BLaER1 treated with 17β-estradiol and CSF1 and Interleukin-3, amounts not matched to agents 10 nM and 100 nM (cell line): ENCODE measurements around the gene CTSA.
"Not testable (repeated sequence)": the region's sequence is repeated elsewhere in the genome, so short reads cannot be mapped to it uniquely, and the experiment has no call there.

Source experiments
- H3K27ac ChIP-seq, 11 experiments: shearing (Covaris generic); formaldehyde crosslinking; 2 replicates each; pipeline ENCODE4 v1.8.1; 2022
- H3K27me3 ChIP-seq, 11 experiments: shearing (Covaris generic); formaldehyde crosslinking; 2 replicates each; pipeline ENCODE4 v1.8.1; 2022
- H3K36me3 ChIP-seq, 11 experiments: shearing (Covaris generic); formaldehyde crosslinking; 2 replicates each; pipeline ENCODE4 v1.8.1; 2022
- H3K4me1 ChIP-seq, 10 experiments: shearing (Covaris generic); formaldehyde crosslinking; 2 replicates each; pipeline ENCODE4 v1.8.1; 2022
- H3K4me2 ChIP-seq, 11 experiments: shearing (Covaris generic); formaldehyde crosslinking; 2 replicates each; pipeline ENCODE4 v1.8.1; 2022
- H3K4me3 ChIP-seq, 10 experiments: shearing (Covaris generic); formaldehyde crosslinking; 2 replicates each; pipeline ENCODE4 v1.8.1; 2022
- H3K9ac ChIP-seq, 11 experiments: shearing (Covaris generic); formaldehyde crosslinking; 2 replicates each; pipeline ENCODE4 v1.8.1; 2022
- H3K9me3 ChIP-seq, 11 experiments: shearing (Covaris generic); formaldehyde crosslinking; replicated peaks in 1 of 11; 2 replicates each; pipeline ENCODE4 v1.8.1; 2022
- H4K20me1 ChIP-seq, 11 experiments: shearing (Covaris generic); formaldehyde crosslinking; 2 replicates each; pipeline ENCODE4 v1.8.1; 2022
- Cebpa-rat ChIP-seq, 11 experiments: shearing (Covaris generic); IDR thresholded peaks; 2 replicates each; pipeline ENCODE4 v1.8.1; 2022

CTSA gene

GRCh38 chr20:45861221-45862075 lies 29.7 kb upstream of the CTSA start:
- H3K9ac ChIP-seq = no peak overlapping the region
- no peak overlapping the region for H3K4me3 ChIP-seq
- no peaks in the 10 kb centered on the region for H3K27me3 ChIP-seq
- TF ChIP-seq Cebpa-rat (IDR thresholded peaks at IDR 0.05) = no peak
- H3K4me2 ChIP-seq = peak overlapping the region in 1 of 11 experiments; percentile 7; a peak in 1 of 22 replicates
- H3K36me3 ChIP-seq = peaks cover 0 to 3% (median 0%) of the 10 kb centered on the region in 11 experiments; a peak in 2 of 22 replicates
- H3K4me1 ChIP-seq = peaks cover 14 to 42% (median 21%) of the 10 kb centered on the region in 10 experiments
- no peaks in the 10 kb centered on the region for H3K9me3 ChIP-seq
- H3K27ac ChIP-seq = no peak overlapping the region
- peaks cover 0 to 2% (median 0%) of the 10 kb centered on the region in 11 experiments; a peak in 1 of 22 replicates for H4K20me1 ChIP-seq

- Histone ChIP-seq H3K27me3 (no peaks in the 10 kb centered on the region), H4K20me1 (peaks cover 0 to 4% (median 0%) of the 10 kb centered on the region in 11 experiments; a peak in 1 of 22 replicates), H3K27ac (no peak overlapping the region), H3K4me3 (no peak overlapping the region), H3K9ac (no peak overlapping the region), H3K4me1 (peaks cover under 1 to 30% (median 8%) of the 10 kb centered on the region in 10 experiments; a peak in 13 of 20 replicates), H3K36me3 (peaks cover 0 to 3% (median 0%) of the 10 kb centered on the region in 11 experiments; a peak in 3 of 22 replicates), H3K9me3 (no peaks in the 10 kb centered on the region), H3K4me2 (no peak overlapping the region)
- TF ChIP-seq Cebpa-rat (IDR thresholded peaks at IDR 0.05) = no peak
Measured at GRCh38 chr20:45863543-45864470, 27.3 kb upstream of the CTSA start.

- H3K36me3 ChIP-seq = peaks cover 0 to 16% (median 0%) of the 10 kb centered on the region in 11 experiments; a peak in 7 of 22 replicates
- H3K27ac ChIP-seq = no peak overlapping the region
- H3K4me2 ChIP-seq = no peak overlapping the region
- no peaks in the 10 kb centered on the region for H3K27me3 ChIP-seq
- peaks cover 0 to 9% (median 0%) of the 10 kb centered on the region in 10 experiments; a peak in 3 of 20 replicates for H3K4me1 ChIP-seq
- H4K20me1 ChIP-seq = peaks cover 0 to 4% (median 0%) of the 10 kb centered on the region in 11 experiments; a peak in 1 of 22 replicates
- TF ChIP-seq Cebpa-rat (IDR thresholded peaks at IDR 0.05) = no peak
- H3K9ac ChIP-seq = no peak overlapping the region
- no peaks in the 10 kb centered on the region for H3K9me3 ChIP-seq
- H3K4me3 ChIP-seq = no peak overlapping the region
Measured at GRCh38 chr20:45866454-45866853, 24.7 kb upstream of the CTSA start.

GRCh38 chr20:45867136-45867818 lies 23.9 kb upstream of the CTSA start:
- H3K4me3 ChIP-seq = no peak overlapping the region
- no peaks in the 10 kb centered on the region for H3K9me3 ChIP-seq
- H4K20me1 ChIP-seq = peaks cover 0 to 4% (median 0%) of the 10 kb centered on the region in 11 experiments; a peak in 1 of 22 replicates
- no peak overlapping the region for H3K27ac ChIP-seq
- peaks cover 0 to 9% (median 0%) of the 10 kb centered on the region in 10 experiments; a peak in 2 of 20 replicates for H3K4me1 ChIP-seq
- H3K4me2 ChIP-seq = no peak overlapping the region
- no peak for TF ChIP-seq Cebpa-rat (IDR thresholded peaks at IDR 0.05)
- H3K36me3 ChIP-seq = peaks cover 0 to 19% (median 0%) of the 10 kb centered on the region in 11 experiments; a peak in 8 of 22 replicates
- no peaks in the 10 kb centered on the region for H3K27me3 ChIP-seq
- H3K9ac ChIP-seq = no peak overlapping the region

GRCh38 chr20:45867819-45868176 lies 23.3 kb upstream of the CTSA start:
- Histone ChIP-seq H3K27ac (no peak overlapping the region), H3K4me2 (no peak overlapping the region)

DNA sequence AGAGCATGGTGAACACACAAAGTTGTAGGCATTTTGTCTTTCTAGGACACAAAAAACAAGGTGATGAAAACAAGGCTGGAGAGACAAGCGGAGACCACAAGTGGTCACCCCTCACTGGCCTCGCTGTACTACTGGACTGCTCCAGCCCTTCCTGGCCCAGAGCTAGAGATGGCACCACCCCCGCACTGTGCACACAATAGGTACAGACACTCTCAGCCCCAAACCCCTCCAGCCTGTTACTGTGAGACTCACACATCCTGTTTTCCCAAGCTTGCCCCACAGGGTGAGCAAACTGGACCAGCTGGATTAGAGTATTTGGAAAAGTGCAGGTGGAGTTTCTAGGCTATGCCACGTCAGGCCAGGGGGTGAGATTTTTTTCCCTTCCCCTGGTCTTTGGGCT lies 18.5 kb upstream of the CTSA start:
- Histone ChIP-seq H3K27me3 (no peaks in the 10 kb centered on the region), H3K9me3 (no peaks in the 10 kb centered on the region), H3K4me2 (no peak overlapping the region), H3K36me3 (peaks cover 10 to 47% (median 23%) of the 10 kb centered on the region in 11 experiments), H4K20me1 (peaks cover 0 to 11% (median 0%) of the 10 kb centered on the region in 11 experiments; a peak in 1 of 22 replicates), H3K9ac (no peak overlapping the region), H3K4me3 (no peak overlapping the region), H3K4me1 (no peaks in the 10 kb centered on the region), H3K27ac (no peak overlapping the region)
- TF ChIP-seq Cebpa-rat (IDR thresholded peaks at IDR 0.05) = no peak

More at GRCh38 chr20:45867819-45868176, 23.3 kb upstream of the CTSA start:
- Histone ChIP-seq H3K9me3 (no peaks in the 10 kb centered on the region), H3K36me3 (peaks cover 0 to 24% (median 4%) of the 10 kb centered on the region in 11 experiments; a peak in 10 of 22 replicates), H3K4me1 (peaks cover 0 to 9% (median 0%) of the 10 kb centered on the region in 10 experiments; a peak in 2 of 20 replicates), H4K20me1 (peaks cover 0 to 4% (median 0%) of the 10 kb centered on the region in 11 experiments; a peak in 1 of 22 replicates), H3K9ac (no peak overlapping the region), H3K4me3 (no peak overlapping the region), H3K27me3 (no peaks in the 10 kb centered on the region)
- TF ChIP-seq Cebpa-rat (IDR thresholded peaks at IDR 0.05) = no peak

GRCh38 chr20:45873409-45874103 lies 17.6 kb upstream of the CTSA start:
- peaks cover 0 to 18% (median 0%) of the 10 kb centered on the region in 11 experiments; a peak in 1 of 22 replicates for H4K20me1 ChIP-seq
- H3K27me3 ChIP-seq = no peaks in the 10 kb centered on the region
- no peak for TF ChIP-seq Cebpa-rat (IDR thresholded peaks at IDR 0.05)
- H3K9me3 ChIP-seq = no peaks in the 10 kb centered on the region
- no peaks in the 10 kb centered on the region for H3K4me1 ChIP-seq
- H3K27ac ChIP-seq = no peak overlapping the region
- H3K4me2 ChIP-seq = no peak overlapping the region
- H3K36me3 ChIP-seq = peaks cover 19 to 56% (median 32%) of the 10 kb centered on the region in 11 experiments
- H3K4me3 ChIP-seq = no peak overlapping the region
- H3K9ac ChIP-seq = no peak overlapping the region

- not testable (repeated sequence) for H3K4me3 ChIP-seq, H3K4me1 ChIP-seq, H3K4me2 ChIP-seq, H3K9me3 ChIP-seq, H3K27me3 ChIP-seq, H3K9ac ChIP-seq, H3K27ac ChIP-seq
- Histone ChIP-seq H4K20me1 (peaks cover 0 to 18% (median 0%) of the 10 kb centered on the region in 11 experiments; a peak in 1 of 22 replicates), H3K36me3 (peaks cover 19 to 59% (median 37%) of the 10 kb centered on the region in 11 experiments)
Measured at GRCh38 chr20:45874104-45874481, 17.0 kb upstream of the CTSA start.
